Kidney tubule cell (primary cell): Measurements from ENCODE around the gene CCDC71L.
"Not testable (repeated sequence)": the region's sequence is repeated elsewhere in the genome, so short reads cannot be mapped to it uniquely, and the experiment has no call there.

Experiments
- DNase-seq: peaks from one replicate; pipeline ENCODE4 v3.0.0-alpha.2; 2018; ENCODE audit warnings: low spot score

The CCDC71L gene

DNA sequence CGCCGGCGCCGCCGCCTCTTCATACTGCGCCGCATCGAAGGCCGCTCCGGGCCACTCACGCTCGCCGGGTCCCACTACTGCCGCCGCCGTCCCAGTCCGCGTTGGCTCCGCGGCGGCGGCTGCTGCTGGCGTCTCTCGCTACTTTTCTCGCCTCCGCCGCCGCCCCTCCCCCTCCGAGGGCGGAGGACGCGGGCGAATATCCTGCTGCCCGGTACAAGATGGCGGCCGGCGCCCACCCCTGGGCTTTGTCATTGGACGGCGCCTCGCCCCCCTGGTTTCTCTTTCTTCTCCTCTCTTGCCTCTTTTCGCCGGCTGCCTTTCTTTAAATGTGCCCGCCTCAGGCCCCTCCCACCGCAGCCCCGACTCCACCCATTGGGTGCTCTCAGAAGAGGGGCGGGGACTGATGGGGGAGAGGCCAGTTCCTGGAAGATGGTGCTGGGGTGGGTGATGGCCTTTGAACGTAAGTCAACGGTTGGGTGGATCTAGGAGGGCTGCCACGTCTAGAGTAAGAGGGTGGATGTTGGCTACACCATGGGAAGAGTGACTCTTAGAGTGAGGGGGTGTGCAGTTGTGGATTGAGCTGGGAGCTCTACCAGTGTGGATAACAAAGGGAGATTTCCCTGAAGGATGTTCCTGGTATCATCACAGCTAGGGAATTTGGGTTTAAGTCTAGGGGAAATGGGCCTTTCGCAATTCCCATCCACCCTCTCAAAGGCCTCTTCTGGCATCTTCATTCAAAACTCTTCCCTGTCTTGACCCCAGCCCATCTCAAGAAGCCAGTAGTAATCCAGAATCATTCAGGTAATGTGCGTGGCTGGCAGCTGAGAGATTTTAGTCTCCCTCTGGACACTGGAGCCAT, at the start of gene CCDC71L:
Gene CCDC71L, minus strand, starts transcription at position 297 of the 859 bp plus-strand sequence. Its CDS starts 262 bp downstream, at position 35.
- DNase-seq: peak; percentile 96

DNA sequence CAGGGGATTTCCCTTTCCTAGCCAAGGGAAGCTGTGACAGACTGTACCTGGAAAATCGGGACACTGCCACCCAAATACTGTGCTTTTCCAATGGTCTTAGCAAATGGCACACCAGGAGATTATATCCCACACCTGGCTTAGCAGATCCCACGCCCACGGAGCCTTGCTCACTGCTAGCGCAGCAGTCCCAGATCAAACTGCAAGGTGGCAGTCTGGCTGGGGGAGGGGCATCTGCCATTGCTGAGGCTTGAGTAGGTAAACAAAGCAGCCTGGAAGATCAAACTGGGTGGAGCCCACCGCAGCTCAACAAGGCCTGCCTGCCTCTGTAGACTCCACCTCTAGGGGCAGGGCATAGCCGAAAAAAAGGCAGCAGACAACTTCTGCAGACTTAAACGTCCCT, 48.6 kb upstream of the CCDC71L start:
- not testable (repeated sequence) for DNase-seq

DNA sequence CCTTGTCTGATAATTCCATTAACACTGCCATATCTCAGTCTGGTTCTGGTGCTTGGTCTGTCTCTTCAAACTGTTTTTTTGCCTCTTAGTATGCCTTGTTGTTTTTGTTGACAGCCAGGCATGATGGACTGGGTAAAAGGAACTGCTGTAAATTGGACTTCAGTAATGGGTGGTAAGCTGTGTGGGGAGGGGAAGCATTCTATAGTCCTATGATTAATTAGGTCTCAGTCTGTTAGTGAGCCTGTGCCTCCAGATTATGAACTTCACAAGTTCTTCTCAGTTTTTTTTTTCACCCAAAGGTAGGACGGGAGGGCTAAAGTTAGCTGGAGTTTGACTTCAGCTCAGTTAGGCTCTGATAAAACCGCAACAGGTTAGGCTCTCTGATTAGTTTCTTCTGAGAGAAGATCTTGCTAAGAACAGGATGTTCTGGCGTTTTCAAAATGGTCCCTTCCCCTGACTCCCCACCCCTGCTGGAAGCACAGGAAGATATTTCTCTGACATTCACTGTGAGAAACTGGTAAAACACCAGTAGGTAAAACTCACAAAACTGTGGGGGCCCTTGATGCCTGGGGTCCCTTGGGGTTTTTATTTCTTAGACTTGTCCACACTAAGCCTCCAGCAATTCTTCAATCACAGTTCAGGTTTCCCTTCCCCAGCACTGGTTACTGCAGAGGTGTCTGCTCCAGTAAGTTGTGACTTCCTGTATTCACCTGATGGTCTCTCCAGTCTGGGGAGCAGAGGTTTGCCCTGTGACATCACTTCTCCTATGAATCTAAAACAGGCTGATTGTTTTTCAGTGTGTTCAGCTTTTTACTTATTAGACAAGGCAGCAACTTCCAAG, 43.3 kb upstream of the CCDC71L start:
- DNase-seq: peak; percentile 49

- DNase-seq: peak; percentile 49
Observed at GRCh38 chr7:106693677-106694353, 32.9 kb upstream of the CCDC71L start.

- no peak for DNase-seq
Observed at GRCh38 chr7:106692450-106693051, 31.6 kb upstream of the CCDC71L start.

DNA sequence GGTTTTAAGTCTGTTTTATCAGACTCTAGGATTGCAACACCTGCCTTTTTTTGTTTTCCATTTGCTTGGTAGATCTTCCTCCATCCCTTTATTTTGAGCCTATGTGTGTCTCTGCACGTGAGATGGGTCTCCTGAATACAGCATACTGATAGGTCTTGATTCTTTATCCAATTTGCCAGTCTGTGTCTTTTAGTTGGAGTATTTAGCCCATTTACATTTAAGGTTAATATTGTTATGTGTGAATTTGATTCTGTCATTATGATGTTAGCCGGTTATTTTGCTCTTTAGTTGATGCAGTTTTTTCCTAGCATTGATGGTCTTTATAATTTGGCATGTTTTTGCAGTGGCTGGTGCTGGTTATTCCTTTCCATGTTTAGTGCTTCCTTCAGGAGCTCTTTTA, 27.2 kb upstream of the CCDC71L start:
- DNase-seq: not testable (repeated sequence)

GRCh38 chr7:106683941-106684340, 23.0 kb upstream of the CCDC71L start:
- DNase-seq: peak; percentile 55

DNA sequence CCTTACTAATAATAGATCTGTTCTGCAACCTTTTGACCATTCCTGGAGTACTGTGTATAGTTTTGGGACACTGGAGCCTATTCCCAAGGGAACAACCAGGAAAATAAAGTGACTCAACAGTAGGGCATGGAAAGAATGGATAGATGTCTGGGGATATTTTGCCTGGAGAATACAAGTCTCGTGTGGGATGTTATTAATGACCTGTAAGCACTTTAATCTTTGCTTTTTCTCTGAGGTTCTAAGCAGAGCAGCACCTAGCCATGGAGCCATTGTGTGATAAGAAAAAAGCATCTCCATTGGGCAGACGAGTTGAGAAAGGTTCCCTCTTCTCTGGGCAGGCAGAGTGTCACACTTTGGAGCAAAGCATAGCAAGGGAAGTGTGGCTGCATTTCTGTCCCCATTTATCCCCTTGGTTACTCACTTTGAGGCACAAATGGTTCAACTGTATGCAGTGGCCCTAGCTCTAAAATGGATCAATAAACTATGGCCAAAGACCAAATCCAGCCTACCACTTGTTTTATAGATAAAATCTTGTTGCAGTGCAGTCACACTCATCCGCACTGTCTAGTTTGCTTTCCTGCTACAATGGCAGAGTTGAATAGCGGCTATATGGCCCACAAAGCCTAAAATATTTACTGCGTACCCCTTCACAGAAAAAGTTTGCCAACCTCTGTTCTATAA, 21.0 kb upstream of the CCDC71L start:
- peak; percentile 94 for DNase-seq

- peak; percentile 96 for DNase-seq
Observed at GRCh38 chr7:106679153-106679931, 18.4 kb upstream of the CCDC71L start.

DNA sequence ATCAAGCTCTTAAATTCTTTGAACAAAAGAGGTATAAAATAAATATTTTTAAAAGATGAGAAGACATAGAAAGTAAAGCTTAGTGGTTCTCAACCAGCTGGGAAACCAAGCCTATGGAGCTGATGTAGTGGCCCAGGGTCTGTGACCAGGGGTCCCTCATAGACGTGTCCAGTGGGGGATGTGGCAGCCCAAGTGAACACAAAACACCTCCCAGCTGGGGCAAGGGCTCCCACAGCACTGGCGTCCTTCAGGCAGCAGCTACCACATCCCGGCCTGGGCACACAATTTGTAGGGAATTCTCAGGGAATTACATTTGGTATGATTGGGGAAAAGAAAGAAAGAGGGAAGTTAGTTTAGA, 17.8 kb upstream of the CCDC71L start:
- DNase-seq: no peak

DNA sequence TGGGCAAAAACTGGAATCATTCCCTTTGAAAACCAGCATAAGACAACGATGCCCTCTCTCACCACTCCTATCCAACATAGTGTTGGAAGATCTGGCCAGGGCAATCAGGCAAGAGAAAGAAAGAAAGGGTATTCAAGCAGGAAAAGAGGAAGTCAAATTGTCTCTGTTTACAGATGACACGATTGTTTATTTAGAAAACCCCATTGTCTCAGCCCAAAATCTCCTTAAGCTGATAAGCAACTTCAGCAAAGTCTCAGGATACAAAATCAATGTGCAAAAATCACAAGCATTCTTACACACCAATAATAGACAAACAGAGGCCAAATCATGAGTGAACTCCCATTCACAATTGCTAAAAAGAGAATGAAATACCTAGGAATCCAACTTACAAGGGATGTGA, 15.5 kb upstream of the CCDC71L start:
- not testable (repeated sequence) for DNase-seq

DNA sequence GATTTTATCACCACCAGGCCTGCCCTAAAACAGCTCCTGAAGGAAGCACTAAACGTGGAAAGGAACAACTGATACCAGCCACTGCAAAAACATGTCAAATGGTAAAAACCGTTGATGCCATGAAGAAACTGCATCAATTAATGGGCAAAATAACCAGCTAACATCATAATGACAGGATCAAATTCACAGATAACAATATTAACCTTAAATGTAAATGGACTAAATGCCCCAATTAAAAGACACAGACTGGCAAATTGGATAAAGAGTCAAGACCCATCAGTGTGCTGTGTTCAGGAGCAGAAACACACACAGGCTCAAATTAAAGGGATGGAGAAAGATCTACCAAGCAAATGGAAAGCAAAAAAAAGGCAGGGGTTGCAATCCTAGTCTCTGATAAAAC, 12.7 kb upstream of the CCDC71L start:
- not testable (repeated sequence) for DNase-seq

GRCh38 chr7:106671930-106672329, 11.0 kb upstream of the CCDC71L start:
- DNase-seq: not testable (repeated sequence)

GRCh38 chr7:106671160-106671559, 10.2 kb upstream of the CCDC71L start:
- DNase-seq: no peak

- peak; percentile 41 for DNase-seq
Observed at GRCh38 chr7:106668861-106669524, 8.0 kb upstream of the CCDC71L start.

GRCh38 chr7:106666353-106666752, 5.4 kb upstream of the CCDC71L start:
- DNase-seq: no peak

DNA sequence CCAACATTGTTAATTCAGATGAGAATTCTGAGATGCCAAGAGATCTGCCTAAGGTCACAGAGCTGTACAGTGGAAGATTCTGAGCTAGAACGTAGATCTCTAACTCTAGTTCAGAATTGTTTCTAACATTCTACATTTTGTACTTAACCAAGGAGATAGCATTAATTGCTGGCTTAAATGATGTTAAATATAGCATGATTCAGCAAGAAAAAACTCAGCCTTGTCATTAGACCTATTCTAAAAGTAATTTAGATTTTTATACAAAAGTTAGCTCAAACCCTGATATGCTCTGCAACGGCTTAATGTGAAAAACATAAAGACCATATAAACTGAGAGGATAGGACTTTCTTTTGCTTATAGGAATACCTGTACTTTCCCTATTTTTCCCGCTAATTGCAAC, 3.4 kb upstream of the CCDC71L start:
- no peak for DNase-seq

DNA sequence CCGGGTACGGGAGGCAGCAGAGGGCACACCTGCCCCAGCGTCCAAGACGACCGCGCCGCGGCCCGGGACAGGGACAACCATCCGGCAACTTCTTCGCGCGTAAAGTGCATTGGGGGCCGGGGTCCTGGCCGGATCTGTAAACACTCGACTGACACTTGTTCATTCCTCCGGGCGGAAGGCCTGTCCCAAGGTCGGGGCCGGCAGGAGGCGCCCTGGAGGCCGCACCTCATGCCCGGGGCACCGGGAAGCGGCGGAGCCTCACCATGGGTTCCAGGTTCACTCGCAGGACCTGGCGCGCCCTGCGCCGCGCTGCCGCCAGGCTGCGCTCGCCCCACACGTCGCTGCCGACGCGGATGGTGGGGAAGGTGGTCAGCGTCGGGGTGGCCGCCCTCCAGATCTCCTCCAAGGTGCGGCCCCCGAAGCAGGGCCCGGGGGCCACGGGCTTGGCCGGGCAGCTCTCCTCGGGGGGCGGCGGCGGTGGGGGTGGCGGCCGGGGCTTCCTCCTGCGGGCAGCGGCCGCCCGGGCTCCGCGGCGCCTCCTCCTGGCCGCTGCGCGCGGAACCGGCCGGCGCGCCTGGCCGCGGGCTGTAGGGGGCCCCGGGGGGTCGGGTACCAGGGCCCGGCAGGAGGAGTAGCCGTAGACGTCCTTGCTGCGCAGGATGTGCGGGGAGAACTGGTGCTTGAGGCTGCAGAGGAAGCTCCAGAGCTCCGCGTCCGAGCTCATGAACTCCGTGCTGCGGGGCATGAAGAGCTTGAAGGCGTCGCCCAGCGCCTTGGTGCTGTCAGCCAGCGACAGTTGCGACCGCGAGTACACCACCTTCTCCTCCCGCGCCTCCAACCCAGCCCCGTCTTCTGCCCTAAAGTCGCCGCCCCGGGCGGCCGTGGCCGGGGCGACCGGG, 746 bp downstream of the CCDC71L start:
- DNase-seq: peak; percentile 88
